ENCODE results near the gene ADCY9.

ADCY9 gene

GRCh38 chr16:3912897-3913296 is 203.3 kb downstream of the ADCY9 start:
- DNase-seq (ENCODE audit: low spot score), result no peak
